GM18502 (cell line): ENCODE measurements around the gene ATF7.

ENCODE experiments used
- ATAC-seq: cut with Tn5 transposase; IDR thresholded peaks from one replicate; pipeline ENCODE4 v1.9.1; 2021; ENCODE audit warnings: mild to moderate bottlenecking; ENCODE audit not compliant: unreplicated experiment, poor library complexity

ATF7 gene

GRCh38 chr12:53505555-53506449 lies 120.4 kb downstream of the ATF7 start:
- ATAC-seq, result no peak

- ATAC-seq, result no peak
Observed at GRCh38 chr12:53505086-53505485, 121.1 kb downstream of the ATF7 start.

- ATAC-seq, result no peak
Observed at GRCh38 chr12:53504004-53504920, 121.9 kb downstream of the ATF7 start.

GRCh38 chr12:53502983-53503728 lies 123.0 kb downstream of the ATF7 start:
- ATAC-seq, result no peak

- no peak for ATAC-seq
Observed at GRCh38 chr12:53502331-53502730, 123.9 kb downstream of the ATF7 start.

DNA sequence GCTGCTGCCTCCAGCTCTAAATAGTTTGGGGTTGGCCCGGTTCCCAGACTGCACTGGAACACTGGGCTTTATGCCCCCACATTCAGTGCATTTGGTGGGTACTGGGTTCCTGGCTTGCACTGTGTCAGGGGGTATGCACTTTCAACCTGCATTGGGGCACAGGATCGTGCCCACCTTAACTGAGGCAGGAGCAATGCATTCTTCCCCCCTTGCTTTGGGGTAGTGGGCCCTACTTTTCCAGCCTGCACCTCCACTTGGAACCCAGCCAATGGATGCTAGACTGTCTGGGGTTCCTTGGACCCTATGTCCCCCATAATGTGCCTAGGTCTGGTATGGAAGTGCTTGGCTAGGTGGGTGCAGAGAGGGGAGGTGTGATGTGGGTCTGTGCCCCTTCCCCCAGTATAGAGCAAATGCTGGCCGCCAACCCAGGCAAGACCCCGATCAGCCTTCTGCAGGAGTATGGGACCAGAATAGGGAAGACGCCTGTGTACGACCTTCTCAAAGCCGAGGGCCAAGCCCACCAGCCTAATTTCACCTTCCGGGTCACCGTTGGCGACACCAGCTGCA lies 124.5 kb downstream of the ATF7 start:
- no peak for ATAC-seq

- ATAC-seq, result peak; percentile 84
Observed at GRCh38 chr12:53500776-53501614, 125.2 kb downstream of the ATF7 start, which contains the start of gene TARBP2. TSS of gene TARBP2 (plus strand) at chr12:53501283. CDS start at chr12:53501409, 126 bp downstream.

DNA sequence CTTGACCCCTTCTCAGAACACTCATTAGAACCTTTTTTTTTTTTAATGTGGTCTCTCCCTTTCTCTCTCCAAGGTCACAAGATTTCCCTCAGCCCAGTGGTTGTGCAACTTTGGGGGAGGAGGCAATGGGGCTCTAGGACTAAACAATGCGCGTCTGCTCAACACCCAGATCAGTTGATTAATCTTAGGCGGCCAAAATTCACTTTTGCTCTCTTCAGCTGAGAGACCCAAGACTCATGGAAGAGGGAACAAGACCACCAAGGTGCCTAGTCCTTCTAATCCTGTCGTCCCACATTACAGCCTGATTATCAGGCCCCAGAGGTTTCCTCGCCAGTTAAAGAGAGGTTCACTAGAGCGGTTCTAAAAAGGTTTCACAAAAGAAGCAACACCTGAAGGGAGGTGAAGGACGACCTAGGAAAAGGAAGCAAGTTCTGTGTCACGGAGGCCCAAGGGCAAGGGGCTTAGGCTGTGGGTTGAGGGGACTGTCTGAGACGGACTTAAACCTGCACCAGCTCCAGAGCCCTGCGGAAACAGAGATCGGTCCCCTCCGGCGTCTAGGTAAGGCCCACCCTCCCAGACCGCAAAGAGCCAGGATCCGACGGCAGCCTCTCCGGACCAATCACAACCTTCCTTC lies 125.9 kb downstream of the ATF7 start:
- ATAC-seq, result no peak

DNA sequence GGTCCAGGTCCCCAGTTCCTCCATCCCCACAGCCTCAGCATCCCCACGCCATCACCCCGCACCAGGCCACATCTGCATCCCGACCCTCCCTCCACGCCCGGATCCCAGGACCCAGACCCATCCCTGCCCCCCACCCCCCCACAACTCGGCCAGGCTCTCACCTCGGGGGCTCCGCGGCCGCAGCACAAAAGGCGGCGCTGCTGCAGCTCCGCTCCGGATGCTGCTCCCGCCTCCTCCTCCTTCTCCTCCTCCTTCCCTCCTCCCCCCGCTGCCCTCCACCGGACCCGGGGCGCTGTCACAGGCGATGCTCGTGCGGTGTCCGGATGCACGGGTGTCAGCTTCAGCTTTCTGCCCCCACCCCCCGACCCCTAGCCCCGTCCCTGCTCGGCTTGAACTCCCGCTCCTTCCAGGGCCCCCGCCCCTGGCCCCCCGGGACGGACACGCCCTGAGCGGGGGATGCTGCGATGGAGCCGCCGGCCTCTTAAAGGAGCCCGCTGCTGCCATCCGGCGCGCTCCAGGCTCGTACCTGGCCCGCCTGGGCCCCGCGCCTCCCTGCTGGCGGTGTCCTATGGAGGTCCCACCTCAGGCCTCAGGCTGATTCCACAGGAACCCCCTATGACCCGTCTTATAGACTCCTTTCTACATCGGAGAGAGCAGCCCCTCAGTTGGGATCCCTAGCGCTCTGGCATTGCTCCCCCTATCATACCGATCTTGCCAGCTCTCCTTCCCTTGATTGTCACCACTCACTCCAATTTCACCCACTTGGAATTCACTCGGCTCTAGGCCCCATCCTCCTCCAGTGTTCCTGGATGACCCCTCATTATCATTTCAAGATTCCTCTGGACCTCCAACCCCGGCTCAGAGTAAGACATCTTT lies 126.7 kb downstream of the ATF7 start, which contains the start of gene MAP3K12:
TSS of gene MAP3K12 (minus strand) at position 193 of the 876 bp plus-strand sequence. CDS start 12,067 bp downstream, outside the sequence.
- no peak for ATAC-seq

GRCh38 chr12:53498235-53498630 lies 127.9 kb downstream of the ATF7 start:
- no peak for ATAC-seq

DNA sequence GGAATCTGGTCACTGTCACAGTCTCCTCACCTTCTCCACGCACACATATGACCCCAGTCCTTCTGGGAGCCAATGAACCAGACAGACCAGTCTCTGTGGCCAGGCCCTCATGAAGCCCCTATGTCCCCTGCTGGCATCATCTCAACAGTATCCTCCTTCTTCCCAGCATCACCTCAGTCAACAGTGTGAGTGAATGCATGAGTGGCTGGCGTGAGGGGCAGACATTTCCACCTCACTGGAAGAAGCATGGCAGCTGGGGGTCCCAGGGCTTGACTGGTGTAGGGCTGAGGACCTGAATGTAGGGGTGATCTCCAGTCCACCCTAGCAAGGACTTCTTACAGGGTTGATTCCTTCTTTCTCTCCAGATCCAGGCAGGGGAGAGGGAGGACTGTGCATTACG lies 128.7 kb downstream of the ATF7 start:
- no peak for ATAC-seq

DNA sequence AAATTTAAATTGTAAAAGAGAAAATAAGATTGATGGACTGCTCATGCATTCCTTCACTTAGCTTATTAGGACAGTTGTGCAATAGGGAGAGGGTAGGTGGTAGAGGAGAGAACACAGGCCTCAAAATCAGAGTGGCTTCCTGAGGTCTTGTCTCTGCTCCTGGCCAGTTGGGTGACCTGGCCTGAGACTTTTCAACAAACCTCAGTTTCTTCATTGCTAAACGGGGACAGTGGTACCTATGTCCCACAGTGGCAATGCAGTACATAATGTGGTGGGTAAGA lies 129.5 kb downstream of the ATF7 start:
- ATAC-seq, result no peak

DNA sequence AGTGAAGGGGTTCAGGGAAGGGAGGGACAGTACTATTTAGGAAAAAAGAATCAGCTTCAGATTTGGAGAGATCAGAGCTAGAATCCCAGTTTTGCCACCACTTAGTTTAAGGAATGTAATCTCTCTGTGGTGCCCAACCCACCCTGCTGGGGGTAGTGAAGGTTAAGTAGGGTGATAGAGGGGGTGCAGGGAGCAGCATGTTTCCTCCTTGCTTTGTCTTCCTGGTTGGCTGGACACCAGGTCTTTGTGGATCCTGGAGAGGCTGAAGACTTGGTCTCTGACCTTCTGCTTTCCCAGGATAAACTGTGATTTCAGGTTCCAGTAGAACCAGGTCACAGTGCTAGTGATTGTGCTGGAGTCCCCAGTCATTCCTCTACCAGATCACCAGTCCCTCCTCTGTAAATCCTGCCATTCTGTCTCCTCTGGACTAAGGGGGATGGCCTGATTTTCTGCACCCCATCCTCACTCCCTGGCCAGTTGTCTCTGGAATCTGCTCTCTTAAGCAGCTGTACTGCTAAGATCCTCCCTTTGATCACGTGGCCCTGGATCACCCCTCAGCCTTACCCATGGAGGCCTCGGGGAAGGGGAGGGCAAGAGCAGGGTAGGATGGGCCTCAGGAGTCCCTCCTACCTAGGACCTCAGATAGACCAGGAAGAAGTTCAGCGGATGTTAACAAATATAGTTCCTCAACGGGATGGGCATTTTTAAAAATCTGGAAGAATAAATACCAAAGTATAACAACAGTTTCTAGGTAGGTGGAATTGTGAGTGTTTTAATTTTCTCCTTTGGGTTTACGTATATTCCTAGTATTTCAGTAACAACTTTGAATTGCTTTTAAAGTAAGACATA lies 130.1 kb downstream of the ATF7 start:
- no peak for ATAC-seq

- no peak for ATAC-seq
Observed at GRCh38 chr12:53493610-53494391, 132.4 kb downstream of the ATF7 start.

GRCh38 chr12:53492830-53493609 lies 133.2 kb downstream of the ATF7 start:
- ATAC-seq, result peak; percentile 97
